ENCODE measurements around the gene AXL.
A peak's percentile ranks its signal among the peaks of the same experiment; 100 is the strongest.
"Not testable (repeated sequence)": the region's sequence is repeated elsewhere in the genome, so short reads cannot be mapped to it uniquely, and the experiment has no call there.

The AXL gene

GRCh38 chr19:41218615-41219507, at the start of gene AXL:
AXL (plus strand) TSS chr19:41219223; CDS start chr19:41219393, 170 bp downstream.
- DNase-seq: no peak

GRCh38 chr19:41172297-41173164, 46.5 kb upstream of the AXL start:
- no peak for DNase-seq

GRCh38 chr19:41174297-41174928, 44.6 kb upstream of the AXL start:
- DNase-seq: no peak

DNA sequence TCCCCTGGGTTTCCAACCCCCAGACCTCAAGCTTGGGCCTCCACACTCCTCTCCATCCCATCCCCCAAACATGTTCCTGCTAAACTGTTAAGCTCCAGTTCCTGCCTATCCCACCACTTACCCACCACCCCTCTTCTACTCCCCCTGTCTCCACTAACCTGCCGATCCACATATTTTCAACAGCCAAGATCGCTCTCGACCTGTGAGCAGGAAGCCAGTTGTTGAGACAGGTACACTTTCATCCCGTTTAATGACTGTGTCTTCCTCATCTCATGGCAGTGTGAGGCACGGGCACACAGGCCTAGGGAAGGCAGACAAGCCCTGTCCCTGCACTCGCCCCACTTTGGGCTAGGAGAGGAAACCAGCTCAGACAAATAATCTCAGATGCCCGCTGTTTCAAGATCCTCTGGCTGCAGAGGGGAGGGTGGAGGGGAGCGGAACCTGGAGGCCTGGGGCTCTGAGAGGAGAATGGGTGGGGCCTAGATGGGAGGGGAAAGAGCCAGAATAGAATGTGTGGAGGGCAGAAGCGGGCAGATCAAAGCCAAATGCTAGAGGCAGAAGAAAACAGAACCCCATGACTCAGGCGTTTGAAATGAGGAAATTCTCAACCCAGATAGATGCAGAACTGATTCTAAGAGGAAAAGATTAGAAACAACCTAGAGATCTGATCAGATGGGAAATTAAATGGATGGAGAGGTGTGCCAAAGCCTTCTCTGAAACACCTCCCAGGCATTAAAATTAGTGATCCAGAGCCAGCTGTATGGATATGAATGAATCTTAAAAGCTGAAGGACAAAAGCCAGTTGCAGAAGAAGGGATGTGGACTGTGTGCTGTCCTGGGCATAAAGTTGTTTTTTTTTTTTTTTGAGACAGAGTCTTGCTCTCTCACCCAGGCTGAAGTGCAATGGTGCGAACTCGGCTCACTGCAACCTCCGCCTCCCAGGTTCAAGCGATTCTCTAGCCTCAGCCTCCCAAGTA, 42.9 kb upstream of the AXL start:
- peak; percentile 42 for DNase-seq

DNA sequence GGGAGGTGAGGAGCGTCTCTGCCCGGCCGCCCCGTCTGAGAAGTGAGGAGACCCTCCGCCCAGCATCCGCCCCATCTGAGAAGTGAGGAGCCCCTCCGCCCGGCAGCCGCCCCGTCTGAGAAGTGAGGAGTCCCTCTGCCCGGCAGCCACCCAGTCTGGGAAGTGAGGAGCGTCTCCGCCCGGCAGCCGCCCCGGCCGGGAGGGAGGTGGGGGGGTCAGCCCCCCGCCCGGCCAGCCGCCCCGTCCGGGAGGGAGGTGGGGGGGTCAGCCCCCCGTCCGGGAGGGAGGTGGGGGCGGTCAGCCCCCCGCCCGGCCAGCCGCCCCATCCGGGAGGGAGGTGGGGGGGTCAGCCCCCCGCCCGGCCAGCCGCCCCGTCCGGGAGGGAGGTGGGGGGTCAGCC, 38.9 kb upstream of the AXL start:
- not testable (repeated sequence) for DNase-seq

GRCh38 chr19:41186971-41187883, 31.8 kb upstream of the AXL start:
- DNase-seq: no peak

- DNase-seq: no peak
Measured at GRCh38 chr19:41187884-41188279, 31.1 kb upstream of the AXL start.

DNA sequence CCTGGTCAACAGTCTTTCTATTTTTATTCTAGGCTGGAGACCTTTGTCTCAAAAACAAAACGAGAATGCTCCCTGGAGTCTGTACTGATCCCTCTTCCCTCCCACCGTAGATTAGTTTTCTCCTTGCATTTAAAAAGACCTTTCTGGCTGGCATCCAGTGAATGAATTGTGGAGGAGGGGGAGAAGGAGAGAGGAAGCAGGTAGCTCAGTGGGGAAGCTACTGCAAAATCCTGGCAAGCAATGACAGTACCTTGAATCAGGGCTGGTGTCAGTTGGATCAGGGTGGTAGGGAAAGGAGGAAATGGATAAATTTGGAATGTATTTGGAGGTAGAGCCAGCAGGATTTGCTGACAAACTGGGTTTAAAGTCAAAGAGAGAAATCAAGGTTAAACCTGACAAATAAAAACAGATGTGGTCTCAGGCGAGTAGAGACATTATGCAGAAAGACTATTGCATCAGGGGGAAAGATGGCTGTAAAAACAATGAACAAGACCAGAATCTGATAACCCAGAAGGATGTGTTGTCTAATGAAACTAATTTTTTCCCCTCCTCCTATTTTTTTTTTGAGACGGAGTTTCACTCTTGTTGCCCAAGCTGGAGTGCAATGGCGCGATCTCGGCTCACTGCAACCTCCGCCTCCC, 29.5 kb upstream of the AXL start:
- DNase-seq: no peak

GRCh38 chr19:41192574-41193429, 26.2 kb upstream of the AXL start, which contains the start of gene CYP2S1:
CYP2S1 (plus strand) TSS chr19:41193219; CDS start chr19:41193265, 46 bp downstream.
- peak; percentile 8 for DNase-seq

DNA sequence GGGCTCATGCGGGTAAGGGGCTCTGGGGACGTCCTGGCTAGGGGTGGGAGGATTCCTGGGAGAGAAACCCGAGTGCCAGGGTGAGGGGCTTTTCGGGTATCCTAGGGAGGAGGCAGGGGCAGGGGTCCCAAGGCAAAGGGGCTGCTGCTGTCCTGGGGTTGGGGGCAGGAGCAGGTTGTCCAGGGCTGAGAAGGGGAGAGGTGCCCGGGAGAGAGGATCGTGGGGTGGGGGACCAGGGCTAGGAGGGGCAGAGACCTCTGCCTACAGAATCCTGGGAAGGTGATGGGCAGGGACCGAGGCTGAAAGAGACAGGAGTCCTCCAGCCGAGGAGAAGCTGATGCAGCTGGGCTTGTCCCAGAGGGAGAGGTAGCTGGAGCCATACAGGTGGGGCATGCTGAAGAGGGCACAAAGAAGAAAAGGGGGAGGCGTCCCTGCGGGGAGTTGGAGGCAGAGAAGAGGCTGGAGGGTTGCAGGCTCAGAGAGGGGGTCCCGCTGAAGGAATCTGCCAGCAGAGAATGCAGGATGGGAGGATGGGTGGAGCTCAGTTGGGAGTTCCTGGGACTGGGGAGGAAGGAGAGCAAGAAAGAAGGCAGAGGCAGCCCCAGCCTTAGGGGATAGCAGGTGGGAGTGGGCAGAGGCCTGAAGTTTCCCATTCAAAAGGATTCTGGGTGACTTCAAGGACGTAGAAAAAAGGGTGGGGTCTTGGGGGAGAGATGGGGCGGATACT, 25.4 kb upstream of the AXL start:
- no peak for DNase-seq

DNA sequence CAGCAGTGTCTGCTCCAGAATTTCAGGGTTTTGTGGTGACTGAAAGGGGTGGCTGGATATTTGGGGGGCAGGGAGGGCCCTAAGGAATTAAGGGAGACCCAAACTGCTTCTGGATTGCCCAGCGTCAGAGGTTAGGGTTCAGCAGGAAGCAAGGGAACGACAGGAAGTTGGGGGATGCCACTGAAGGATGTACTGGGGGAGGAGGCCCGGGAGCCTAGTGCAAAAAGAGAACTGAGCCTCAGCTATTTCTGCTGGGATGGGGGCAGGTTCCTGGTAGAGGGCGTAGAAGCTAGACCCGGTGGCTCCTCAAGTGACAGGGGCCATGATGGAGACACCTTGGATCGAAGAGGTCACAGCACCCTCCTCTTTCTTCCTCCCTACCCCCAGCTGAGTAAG, 24.9 kb upstream of the AXL start:
- DNase-seq: no peak

DNA sequence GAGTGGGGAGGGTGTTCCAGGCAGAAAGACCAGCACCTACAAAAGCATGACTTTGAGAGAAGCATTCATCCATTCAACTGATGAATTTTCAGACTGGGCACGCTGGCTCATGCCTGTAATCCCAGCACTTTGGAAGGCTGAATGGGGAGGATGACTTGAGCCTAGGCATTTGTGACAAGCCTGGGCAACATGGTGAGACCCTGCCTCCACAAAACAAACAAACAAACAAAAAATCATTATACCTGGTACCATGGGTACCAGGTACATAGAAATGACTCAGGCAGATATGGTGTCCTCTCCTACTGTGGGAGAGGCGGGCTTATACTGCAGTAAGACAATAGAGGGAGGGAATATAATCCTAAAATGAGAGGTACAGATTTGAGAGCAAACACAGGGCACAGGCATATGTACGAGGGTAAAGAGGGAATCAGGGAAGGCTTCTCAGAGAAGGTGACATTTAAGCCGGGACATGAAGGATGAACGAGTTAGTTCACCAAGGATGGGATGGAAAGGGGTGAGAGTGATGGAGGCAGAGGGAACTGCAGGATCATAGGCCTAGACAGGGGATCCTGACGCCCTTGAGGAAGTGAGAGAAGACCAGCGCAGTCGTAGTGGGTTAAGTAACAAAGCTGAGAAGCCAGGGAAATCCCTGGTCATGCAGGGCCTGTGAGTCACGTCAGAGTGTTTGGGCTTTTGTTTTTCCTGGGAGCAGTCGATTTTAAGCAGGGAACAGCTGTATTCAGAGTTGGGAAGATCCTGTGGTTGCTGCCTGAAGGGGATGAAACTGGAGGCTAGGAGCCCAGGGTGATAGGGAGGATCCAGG, 23.1 kb upstream of the AXL start:
- no peak for DNase-seq

GRCh38 chr19:41198559-41198958, 20.5 kb upstream of the AXL start:
- DNase-seq: no peak

DNA sequence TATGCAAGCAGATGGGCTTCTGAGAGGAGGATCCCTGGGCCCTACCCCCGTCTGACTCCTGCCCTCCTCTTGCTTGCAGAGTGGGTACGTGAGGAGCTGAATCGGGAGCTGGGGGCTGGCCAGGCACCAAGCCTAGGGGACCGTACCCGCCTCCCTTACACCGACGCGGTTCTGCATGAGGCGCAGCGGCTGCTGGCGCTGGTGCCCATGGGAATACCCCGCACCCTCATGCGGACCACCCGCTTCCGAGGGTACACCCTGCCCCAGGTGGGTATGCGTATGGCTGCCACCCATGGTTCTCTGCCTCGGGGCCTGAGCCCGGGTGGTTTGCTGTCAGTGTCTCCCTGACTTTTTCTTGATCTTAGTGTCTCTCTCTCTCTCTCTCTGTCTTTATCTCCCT, 15.7 kb upstream of the AXL start:
- DNase-seq: no peak

GRCh38 chr19:41204338-41204737, 14.7 kb upstream of the AXL start:
- DNase-seq: peak; percentile 90

DNA sequence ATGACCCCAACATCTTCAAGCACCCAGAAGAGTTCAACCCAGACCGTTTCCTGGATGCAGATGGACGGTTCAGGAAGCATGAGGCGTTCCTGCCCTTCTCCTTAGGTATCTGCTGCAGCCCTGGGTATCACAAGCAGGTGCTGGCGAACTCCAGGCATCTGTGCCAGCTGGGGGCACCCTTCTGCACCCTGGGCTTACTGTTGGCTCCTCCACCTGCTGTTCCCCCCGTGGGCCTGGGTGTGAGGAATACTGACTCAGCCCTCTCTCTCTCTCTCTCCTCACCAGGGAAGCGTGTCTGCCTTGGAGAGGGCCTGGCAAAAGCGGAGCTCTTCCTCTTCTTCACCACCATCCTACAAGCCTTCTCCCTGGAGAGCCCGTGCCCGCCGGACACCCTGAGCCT, 13.0 kb upstream of the AXL start:
- no peak for DNase-seq

- DNase-seq: no peak
Measured at GRCh38 chr19:41206456-41206855, 12.6 kb upstream of the AXL start.
